Neural progenitor cell (in vitro differentiated cells): Measurements from ENCODE around the gene METRN.

Experiments used
- CTCF ChIP-seq: fragments of 200-600 bp; sonication (generic); IDR thresholded peaks from 2 replicates; pipeline ENCODE4 v1.5.1; 2017; ENCODE audit warnings: antibody characterized with exemption, mild to moderate bottlenecking
- EZH2 ChIP-seq: fragments of 200-600 bp; sonication (generic); IDR thresholded peaks from 2 replicates; pipeline ENCODE4 v1.6.1; 2017; ENCODE audit warnings: antibody characterized with exemption, mild to moderate bottlenecking, moderate library complexity

GRCh38 chr16:718922-719321, 4.0 kb downstream of the METRN start:
- no peak for TF ChIP-seq CTCF
- TF ChIP-seq EZH2, result no peak
